ENCODE measurements around the gene MACROD1. TPM values are rescaled to one million over a fixed set of nuclear protein-coding genes. Genes with fewer than 3 reads are reported as not detected.

MACROD1 gene
- total RNA-seq, 1 donor from 2014 or later = 61.4 TPM

- no peak for DNase-seq (ENCODE audit: extremely low spot score in 2 of 2)
- no peak for TF ChIP-seq CTCF (IDR thresholded peaks at IDR 0.05)
- TF ChIP-seq POLR2AphosphoS5 (IDR thresholded peaks at IDR 0.05; ENCODE audit: insufficient read depth in 1 of 2, low read depth in 1 of 2) = no peak
- no peak for TF ChIP-seq POLR2A (IDR thresholded peaks at IDR 0.05)
- Histone ChIP-seq H3K4me1 (peaks cover 20% of the 10 kb centered on the region), H3K27ac (no peak overlapping the region), H3K36me3 (no peaks in the 10 kb centered on the region), H3K9me3 (no peaks in the 10 kb centered on the region), H3K27me3 (no peaks in the 10 kb centered on the region), H3K4me3 (no peak overlapping the region)
- intact Hi-C loops (cut with DNase I) = no loop called here
Measured at GRCh38 chr11:64092111-64092760, 73.7 kb downstream of the MACROD1 start.

- Histone ChIP-seq H3K4me3 (no peak overlapping the region), H3K27me3 (no peaks in the 10 kb centered on the region), H3K27ac (no peak overlapping the region), H3K9me3 (no peaks in the 10 kb centered on the region), H3K36me3 (no peaks in the 10 kb centered on the region), H3K4me1 (peaks cover 32% of the 10 kb centered on the region)
- intact Hi-C loops (cut with DNase I) = no loop called here
- no peak for DNase-seq (ENCODE audit: extremely low spot score in 2 of 2)
- TF ChIP-seq POLR2A (IDR thresholded peaks at IDR 0.05) (no peak), POLR2AphosphoS5 (IDR thresholded peaks at IDR 0.05; ENCODE audit: insufficient read depth in 1 of 2, low read depth in 1 of 2) (no peak), CTCF (IDR thresholded peaks at IDR 0.05) (no peak)
Measured at GRCh38 chr11:64090806-64091516, 75.0 kb downstream of the MACROD1 start.

GRCh38 chr11:64089915-64090805 is 75.8 kb downstream of the MACROD1 start:
- Histone ChIP-seq H3K4me3 (no peak overlapping the region), H3K4me1 (peaks cover 40% of the 10 kb centered on the region), H3K27ac (no peak overlapping the region), H3K9me3 (no peaks in the 10 kb centered on the region), H3K27me3 (no peaks in the 10 kb centered on the region), H3K36me3 (no peaks in the 10 kb centered on the region)
- TF ChIP-seq POLR2AphosphoS5 (IDR thresholded peaks at IDR 0.05; ENCODE audit: insufficient read depth in 1 of 2, low read depth in 1 of 2) (no peak), POLR2A (IDR thresholded peaks at IDR 0.05) (no peak), CTCF (IDR thresholded peaks at IDR 0.05) (no peak)
- DNase-seq (ENCODE audit: extremely low spot score in 2 of 2) = no peak
- intact Hi-C loops (cut with DNase I) = no loop called here

- Histone ChIP-seq H3K27ac (no peak overlapping the region), H3K4me1 (peaks cover 42% of the 10 kb centered on the region), H3K27me3 (no peaks in the 10 kb centered on the region), H3K36me3 (no peaks in the 10 kb centered on the region), H3K9me3 (no peaks in the 10 kb centered on the region), H3K4me3 (no peak overlapping the region)
- DNase-seq (ENCODE audit: extremely low spot score in 2 of 2) = no peak
- no peak for TF ChIP-seq POLR2AphosphoS5 (IDR thresholded peaks at IDR 0.05; ENCODE audit: insufficient read depth in 1 of 2, low read depth in 1 of 2)
- no peak for TF ChIP-seq POLR2A (IDR thresholded peaks at IDR 0.05)
- intact Hi-C loops (cut with DNase I) = no loop called here
Measured at GRCh38 chr11:64089493-64089892, 76.4 kb downstream of the MACROD1 start.

GRCh38 chr11:64089027-64089360 is 76.9 kb downstream of the MACROD1 start:
- TF ChIP-seq CTCF (IDR thresholded peaks at IDR 0.05) = no peak
- no peak for TF ChIP-seq POLR2A (IDR thresholded peaks at IDR 0.05)
- no peak for TF ChIP-seq POLR2AphosphoS5 (IDR thresholded peaks at IDR 0.05; ENCODE audit: insufficient read depth in 1 of 2, low read depth in 1 of 2)
- no peaks in the 10 kb centered on the region for H3K9me3 ChIP-seq
- intact Hi-C loops (cut with DNase I) = no loop called here
- no peaks in the 10 kb centered on the region for H3K36me3 ChIP-seq
- H3K4me3 ChIP-seq = no peak overlapping the region
- no peak overlapping the region for H3K27ac ChIP-seq
- H3K4me1 ChIP-seq = peaks cover 38% of the 10 kb centered on the region
- no peaks in the 10 kb centered on the region for H3K27me3 ChIP-seq
- DNase-seq (ENCODE audit: extremely low spot score in 2 of 2) = no peak
